ENCODE data around the gene ATG10. TPM values are rescaled to one million over a fixed set of nuclear protein-coding genes. Genes with fewer than 3 reads are reported as not detected.
A peak's percentile ranks its signal among the peaks of the same experiment; 100 is the strongest.

ATG10 gene
- polyA plus RNA-seq, 1 donor from 2014 or later, result 12.1 TPM

DNA sequence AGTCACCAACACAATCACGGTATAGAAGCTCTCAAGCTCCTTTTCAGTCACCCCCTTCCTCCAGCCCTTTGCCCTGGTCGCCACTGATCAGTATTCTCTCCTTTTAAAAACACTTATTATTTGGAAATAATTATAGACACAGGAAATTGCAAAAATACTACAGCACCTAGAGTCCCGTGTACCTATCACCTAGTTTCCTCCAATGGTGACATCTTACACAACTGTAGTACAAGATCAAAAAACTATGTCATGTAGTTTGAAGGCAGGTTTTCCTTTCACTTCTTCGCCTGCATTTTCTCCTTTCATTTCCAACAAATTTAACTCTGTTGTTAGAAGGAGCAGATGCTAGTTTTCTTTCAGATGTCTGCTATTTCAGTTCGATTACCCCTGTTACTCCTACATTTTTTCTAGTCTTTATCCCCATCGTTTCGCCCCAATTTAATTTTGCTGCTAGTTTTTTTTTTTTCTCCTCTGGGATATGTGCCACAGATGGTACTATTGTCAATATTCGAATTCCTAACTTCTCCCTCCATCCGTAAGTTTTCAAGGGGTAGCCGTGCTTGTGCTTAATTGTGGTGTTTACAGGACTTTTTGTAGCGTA is 612 bp upstream of the ATG10 start:
- H3K27ac ChIP-seq (ENCODE audit: low read length), result peak overlapping the region; percentile 94
- H3K9me2 ChIP-seq (ENCODE audit: insufficient read depth, low read length), result no peaks in the 10 kb centered on the region
- peak overlapping the region; percentile 88 for H3K4me3 ChIP-seq (ENCODE audit: low read length)
- no peaks in the 10 kb centered on the region for H3K9me3 ChIP-seq (ENCODE audit: low read length)
- H3F3A ChIP-seq (ENCODE audit: insufficient read depth, low read length, poor library complexity, severe bottlenecking), result no peaks in the 10 kb centered on the region
- H3K36me3 ChIP-seq (ENCODE audit: insufficient read depth, low read length), result no peaks in the 10 kb centered on the region
- H3K79me2 ChIP-seq (replicated peaks; ENCODE audit: insufficient read depth, low read length), result no peaks in the 10 kb centered on the region
- no peaks in the 10 kb centered on the region for H4K20me1 ChIP-seq (ENCODE audit: insufficient read depth)
- TF ChIP-seq MXI1 (conservative IDR thresholded peaks at IDR 0.05; ENCODE audit: poor library complexity, severe bottlenecking), result peak; percentile 47
- TF ChIP-seq, protein P1, sequence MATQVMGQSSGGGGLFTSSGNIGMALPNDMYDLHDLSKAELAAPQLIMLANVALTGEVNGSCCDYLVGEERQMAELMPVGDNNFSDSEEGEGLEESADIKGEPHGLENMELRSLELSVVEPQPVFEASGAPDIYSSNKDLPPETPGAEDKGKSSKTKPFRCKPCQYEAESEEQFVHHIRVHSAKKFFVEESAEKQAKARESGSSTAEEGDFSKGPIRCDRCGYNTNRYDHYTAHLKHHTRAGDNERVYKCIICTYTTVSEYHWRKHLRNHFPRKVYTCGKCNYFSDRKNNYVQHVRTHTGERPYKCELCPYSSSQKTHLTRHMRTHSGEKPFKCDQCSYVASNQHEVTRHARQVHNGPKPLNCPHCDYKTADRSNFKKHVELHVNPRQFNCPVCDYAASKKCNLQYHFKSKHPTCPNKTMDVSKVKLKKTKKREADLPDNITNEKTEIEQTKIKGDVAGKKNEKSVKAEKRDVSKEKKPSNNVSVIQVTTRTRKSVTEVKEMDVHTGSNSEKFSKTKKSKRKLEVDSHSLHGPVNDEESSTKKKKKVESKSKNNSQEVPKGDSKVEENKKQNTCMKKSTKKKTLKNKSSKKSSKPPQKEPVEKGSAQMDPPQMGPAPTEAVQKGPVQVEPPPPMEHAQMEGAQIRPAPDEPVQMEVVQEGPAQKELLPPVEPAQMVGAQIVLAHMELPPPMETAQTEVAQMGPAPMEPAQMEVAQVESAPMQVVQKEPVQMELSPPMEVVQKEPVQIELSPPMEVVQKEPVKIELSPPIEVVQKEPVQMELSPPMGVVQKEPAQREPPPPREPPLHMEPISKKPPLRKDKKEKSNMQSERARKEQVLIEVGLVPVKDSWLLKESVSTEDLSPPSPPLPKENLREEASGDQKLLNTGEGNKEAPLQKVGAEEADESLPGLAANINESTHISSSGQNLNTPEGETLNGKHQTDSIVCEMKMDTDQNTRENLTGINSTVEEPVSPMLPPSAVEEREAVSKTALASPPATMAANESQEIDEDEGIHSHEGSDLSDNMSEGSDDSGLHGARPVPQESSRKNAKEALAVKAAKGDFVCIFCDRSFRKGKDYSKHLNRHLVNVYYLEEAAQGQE (IDR thresholded peaks at IDR 0.05; ENCODE audit: borderline replicate concordance), result peak; percentile 10
- no peak for TF ChIP-seq RAD21 (conservative IDR thresholded peaks at IDR 0.05)
- TF ChIP-seq EZH2 (IDR thresholded peaks at IDR 0.05; ENCODE audit: borderline replicate concordance, insufficient read depth, low read length, poor library complexity, severe bottlenecking), result no peak
- no peak for TF ChIP-seq POLR2AphosphoS5 (IDR thresholded peaks at IDR 0.05)
- no peak for TF ChIP-seq SMC3 (conservative IDR thresholded peaks at IDR 0.05; ENCODE audit: poor library complexity)
- peak overlapping the region; percentile 92 for H3K4me2 ChIP-seq (ENCODE audit: low read length)
- peak overlapping the region; percentile 96 for H2AFZ ChIP-seq (ENCODE audit: low read depth, low read length)
- no peaks in the 10 kb centered on the region for H3K27me3 ChIP-seq (ENCODE audit: insufficient read depth, low read depth, low read length)
- H3K9ac ChIP-seq (ENCODE audit: low read length), result peak overlapping the region; percentile 97

DNA sequence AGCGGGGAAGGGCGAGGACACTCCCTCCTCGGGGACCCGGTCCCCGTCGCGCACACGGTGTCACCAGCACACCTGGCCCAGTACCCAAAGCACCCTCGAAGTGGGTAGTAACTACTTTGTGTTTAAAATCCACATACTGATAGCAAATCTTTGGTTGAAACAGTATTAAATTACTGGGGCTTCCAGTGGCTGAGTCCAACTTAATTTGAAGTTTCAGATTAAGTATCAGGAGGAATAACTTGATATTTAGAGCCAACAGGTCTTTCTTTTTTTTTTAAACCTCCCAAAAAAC is 615 bp downstream of the ATG10 start:
- H3K9me2 ChIP-seq (ENCODE audit: insufficient read depth, low read length), result no peaks in the 10 kb centered on the region
- no peaks in the 10 kb centered on the region for H4K20me1 ChIP-seq (ENCODE audit: insufficient read depth)
- H3K9ac ChIP-seq (ENCODE audit: low read length), result peak overlapping the region; percentile 97
- peak overlapping the region; percentile 91 for H3K4me2 ChIP-seq (ENCODE audit: low read length)
- TF ChIP-seq RAD21 (conservative IDR thresholded peaks at IDR 0.05) (no peak), SMC3 (conservative IDR thresholded peaks at IDR 0.05; ENCODE audit: poor library complexity) (no peak), POLR2AphosphoS5 (IDR thresholded peaks at IDR 0.05) (no peak), MXI1 (conservative IDR thresholded peaks at IDR 0.05; ENCODE audit: poor library complexity, severe bottlenecking) (no peak), EZH2 (IDR thresholded peaks at IDR 0.05; ENCODE audit: borderline replicate concordance, insufficient read depth, low read length, poor library complexity, severe bottlenecking) (no peak), TAF1 (IDR thresholded peaks at IDR 0.05; ENCODE audit: low read depth) (no peak), EP300 (conservative IDR thresholded peaks at IDR 0.05; ENCODE audit: poor library complexity, severe bottlenecking) (no peak)
- TF ChIP-seq, protein P2, sequence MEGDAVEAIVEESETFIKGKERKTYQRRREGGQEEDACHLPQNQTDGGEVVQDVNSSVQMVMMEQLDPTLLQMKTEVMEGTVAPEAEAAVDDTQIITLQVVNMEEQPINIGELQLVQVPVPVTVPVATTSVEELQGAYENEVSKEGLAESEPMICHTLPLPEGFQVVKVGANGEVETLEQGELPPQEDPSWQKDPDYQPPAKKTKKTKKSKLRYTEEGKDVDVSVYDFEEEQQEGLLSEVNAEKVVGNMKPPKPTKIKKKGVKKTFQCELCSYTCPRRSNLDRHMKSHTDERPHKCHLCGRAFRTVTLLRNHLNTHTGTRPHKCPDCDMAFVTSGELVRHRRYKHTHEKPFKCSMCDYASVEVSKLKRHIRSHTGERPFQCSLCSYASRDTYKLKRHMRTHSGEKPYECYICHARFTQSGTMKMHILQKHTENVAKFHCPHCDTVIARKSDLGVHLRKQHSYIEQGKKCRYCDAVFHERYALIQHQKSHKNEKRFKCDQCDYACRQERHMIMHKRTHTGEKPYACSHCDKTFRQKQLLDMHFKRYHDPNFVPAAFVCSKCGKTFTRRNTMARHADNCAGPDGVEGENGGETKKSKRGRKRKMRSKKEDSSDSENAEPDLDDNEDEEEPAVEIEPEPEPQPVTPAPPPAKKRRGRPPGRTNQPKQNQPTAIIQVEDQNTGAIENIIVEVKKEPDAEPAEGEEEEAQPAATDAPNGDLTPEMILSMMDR (IDR thresholded peaks at IDR 0.05; ENCODE audit: poor library complexity, severe bottlenecking), result no peak
- TF ChIP-seq, protein P1 (IDR thresholded peaks at IDR 0.05; ENCODE audit: borderline replicate concordance), result no peak
- no peaks in the 10 kb centered on the region for H3K9me3 ChIP-seq (ENCODE audit: low read length)
- H3F3A ChIP-seq (ENCODE audit: insufficient read depth, low read length, poor library complexity, severe bottlenecking), result no peaks in the 10 kb centered on the region
- no peaks in the 10 kb centered on the region for H3K27me3 ChIP-seq (ENCODE audit: insufficient read depth, low read depth, low read length)
- no peaks in the 10 kb centered on the region for H3K36me3 ChIP-seq (ENCODE audit: insufficient read depth, low read length)
- peak overlapping the region; percentile 94 for H3K27ac ChIP-seq (ENCODE audit: low read length)
- peak overlapping the region; percentile 97 for H2AFZ ChIP-seq (ENCODE audit: low read depth, low read length)
- H3K4me3 ChIP-seq (ENCODE audit: low read length), result peak overlapping the region; percentile 88
- H3K79me2 ChIP-seq (replicated peaks; ENCODE audit: insufficient read depth, low read length), result no peaks in the 10 kb centered on the region

All from neural cell (in vitro differentiated cells).